H1 (cell line): ENCODE data around the gene UBE3C. TPM values are rescaled to one million over a fixed set of nuclear protein-coding genes. Genes with fewer than 3 reads are reported as not detected.

Experiments
- CTCF ChIA-PET: fragments of 300-600 bp; sonication (Branson Sonifier 250); formaldehyde crosslinking; loops from one replicate; lab custom pipeline; 2021; ENCODE audit not compliant: partially characterized antibody; lab: Charles Lee
- POLR2A ChIA-PET: fragments of 300-600 bp; sonication (Branson Sonifier 250); formaldehyde crosslinking; loops from one replicate; lab custom pipeline; 2021; ENCODE audit warnings: inconsistent platforms; ENCODE audit not compliant: partially characterized antibody; lab: Charles Lee
- DNase-seq, 2 experiments: peaks; one replicate each; pipeline versions ENCODE4 v3.0.0 to v3.0.0-alpha.2; 2010 to 2022; ENCODE audit warnings: low spot score in 2 of 2, low read depth in 1 of 2, mixed read lengths in 1 of 2
- FAIRE-seq: peaks from 2 replicates; lab custom pipeline; 2011; peaks lifted over from hg19 to GRCh38; lab: Jason Lieb, UNC
- H2AFZ ChIP-seq: 2 replicates; pipeline ENCODE4 v1.8.1; 2012; ENCODE audit warnings: low read length, inconsistent platforms
- H2AK5ac ChIP-seq: 2 replicates; pipeline ENCODE4 v1.6.1; 2013; ENCODE audit warnings: low read depth, low read length
- H2BK120ac ChIP-seq: replicated peaks from 2 replicates; pipeline ENCODE3; 2013; ENCODE audit warnings: low read depth, low read length, inconsistent platforms
- H2BK12ac ChIP-seq: 2 replicates; pipeline ENCODE4 v1.6.1; 2013; ENCODE audit warnings: low read depth, low read length
- H2BK15ac ChIP-seq: 2 replicates; pipeline ENCODE4 v1.6.1; 2013; ENCODE audit warnings: low read length
- H2BK20ac ChIP-seq: 2 replicates; pipeline ENCODE4 v1.6.1; 2013; ENCODE audit warnings: low read length
- H2BK5ac ChIP-seq: 2 replicates; pipeline ENCODE4 v1.6.1; 2013; ENCODE audit warnings: low read depth, low read length
- H3K14ac ChIP-seq: 2 replicates; pipeline ENCODE4 v1.6.1; 2013; ENCODE audit warnings: inconsistent platforms; ENCODE audit not compliant: insufficient read length
- H3K18ac ChIP-seq: 2 replicates; pipeline ENCODE4 v1.6.1; 2013; ENCODE audit warnings: low read length; ENCODE audit errors: extremely low read depth
- H3K23ac ChIP-seq: 2 replicates; pipeline ENCODE4 v1.6.1; 2013; ENCODE audit warnings: inconsistent platforms; ENCODE audit not compliant: insufficient read length
- H3K23me2 ChIP-seq: 2 replicates; pipeline ENCODE4 v1.6.1; 2013; ENCODE audit warnings: low read depth, low read length
- H3K27ac ChIP-seq: 2 replicates; pipeline ENCODE4 v1.6.1; 2011; ENCODE audit warnings: low read depth, low read length, inconsistent platforms
- H3K27me3 ChIP-seq, 4 experiments: replicated peaks in 1 of 4; 1 replicate in 1 of 4; 2 replicates in 3 of 4; pipeline versions ENCODE4 v1.6.1 to v1.8.1; 2011 to 2013; ENCODE audit warnings: low read length in 3 of 4, mild to moderate bottlenecking in 3 of 4, inconsistent platforms in 2 of 4, mixed read lengths in 2 of 4, moderate library complexity in 1 of 4; ENCODE audit not compliant: control insufficient read depth in 3 of 4, insufficient read depth in 3 of 4; ENCODE audit errors: extremely low read depth in 1 of 4
- H3K36me3 ChIP-seq, 4 experiments: 2 replicates each; pipeline versions ENCODE4 v1.6.1 to v1.8.1; 2011 to 2013; ENCODE audit warnings: mild to moderate bottlenecking in 4 of 4, low read length in 3 of 4, moderate library complexity in 2 of 4, control low read depth in 1 of 4, inconsistent platforms in 1 of 4; ENCODE audit not compliant: insufficient read depth in 4 of 4, control insufficient read depth in 2 of 4
- H3K4ac ChIP-seq: replicated peaks from 2 replicates; pipeline ENCODE3; 2013; ENCODE audit warnings: low read length, low read depth, mixed read lengths, inconsistent platforms; ENCODE audit not compliant: insufficient read length
- H3K4me1 ChIP-seq, 4 experiments: replicated peaks in 1 of 4; 1 replicate in 1 of 4; 2 replicates in 3 of 4; pipeline versions ENCODE4 v1.6.1 to v1.8.1; 2011 to 2013; ENCODE audit warnings: low read length in 3 of 4, inconsistent platforms in 2 of 4, mixed read lengths in 1 of 4; ENCODE audit not compliant: insufficient read depth in 4 of 4, control insufficient read depth in 3 of 4
- H3K4me2 ChIP-seq, 2 experiments: 2 replicates each; pipeline versions ENCODE4 v1.6.1 to v1.8.1; 2011 to 2013; ENCODE audit warnings: low read depth in 2 of 2, low read length in 2 of 2, control low read depth in 1 of 2, inconsistent platforms in 1 of 2, mild to moderate bottlenecking in 1 of 2; ENCODE audit not compliant: insufficient read depth in 1 of 2
- H3K4me3 ChIP-seq, 4 experiments: fragments of 200-600, 300-600 bp in 1 of 4; sonication (generic), shearing (Covaris generic), sonication (Bioruptor Twin) in 1 of 4; 2 replicates each; pipeline versions ENCODE4 v1.5.1 to v1.8.1; 2011 to 2016; ENCODE audit warnings: low read length in 4 of 4, low read depth in 3 of 4, control low read depth in 2 of 4, inconsistent platforms in 2 of 4, mild to moderate bottlenecking in 2 of 4, mixed read lengths in 1 of 4, moderate library complexity in 1 of 4; ENCODE audit not compliant: insufficient read depth in 2 of 4; ENCODE audit errors: extremely low read depth in 1 of 4
- H3K56ac ChIP-seq: replicated peaks from 2 replicates; pipeline ENCODE3; 2013; ENCODE audit warnings: low read depth, mild to moderate bottlenecking, mixed read lengths, low read length, inconsistent platforms; ENCODE audit not compliant: insufficient read length
- H3K79me1 ChIP-seq: 2 replicates; pipeline ENCODE4 v1.6.1; 2013; ENCODE audit warnings: low read depth, low read length, control low read depth
- H3K79me2 ChIP-seq, 2 experiments: 2 replicates each; pipeline versions ENCODE4 v1.6.1 to v1.8.1; 2012 to 2013; ENCODE audit warnings: low read length in 2 of 2, mild to moderate bottlenecking in 2 of 2, inconsistent platforms in 1 of 2; ENCODE audit not compliant: insufficient read depth in 2 of 2, control insufficient read depth in 1 of 2
- H3K9ac ChIP-seq, 4 experiments: replicated peaks in 1 of 4; 1 replicate in 1 of 4; 2 replicates in 3 of 4; pipeline versions ENCODE4 v1.6.1 to v1.8.1; 2011 to 2013; ENCODE audit warnings: low read depth in 3 of 4, low read length in 3 of 4, control low read depth in 2 of 4, mild to moderate bottlenecking in 2 of 4, moderate library complexity in 2 of 4, inconsistent platforms in 1 of 4; ENCODE audit errors: extremely low read depth in 1 of 4
- H3K9me3 ChIP-seq, 2 experiments: 2 replicates each; pipeline versions ENCODE4 v1.6.1 to v1.8.1; 2012 to 2013; ENCODE audit warnings: mild to moderate bottlenecking in 2 of 2, moderate library complexity in 2 of 2, control low read depth in 1 of 2, inconsistent platforms in 1 of 2, low read depth in 1 of 2, low read length in 1 of 2, mixed read lengths in 1 of 2; ENCODE audit not compliant: insufficient read depth in 2 of 2
- H4K20me1 ChIP-seq, 2 experiments: replicated peaks in 1 of 2; 2 replicates each; pipeline versions ENCODE3 to v1.8.1; 2011 to 2013; ENCODE audit warnings: inconsistent platforms in 2 of 2, low read length in 2 of 2, mild to moderate bottlenecking in 1 of 2; ENCODE audit not compliant: insufficient read depth in 2 of 2, control insufficient read depth in 1 of 2
- H4K5ac ChIP-seq: 2 replicates; pipeline ENCODE4 v1.6.1; 2013; ENCODE audit warnings: low read length, low read depth, mixed read lengths, inconsistent platforms; ENCODE audit not compliant: insufficient read length
- H4K8ac ChIP-seq: 2 replicates; pipeline ENCODE4 v1.8.0; 2013; ENCODE audit warnings: mild to moderate bottlenecking, moderate library complexity, low read length, inconsistent platforms; ENCODE audit not compliant: insufficient read depth; ENCODE audit errors: extremely low read depth
- H4K91ac ChIP-seq: replicated peaks from 2 replicates; pipeline ENCODE3; 2013; ENCODE audit warnings: low read length, mixed read lengths, inconsistent platforms; ENCODE audit not compliant: insufficient read length
- CHD1 ChIP-seq: IDR thresholded peaks from 2 replicates; pipeline ENCODE4 v1.6.1; 2012; ENCODE audit warnings: low read depth, low read length, improper control_type of control experiment
- MAFK ChIP-seq: IDR thresholded peaks from 2 replicates; pipeline ENCODE4 v1.6.1; 2012; ENCODE audit warnings: low read depth, mild to moderate bottlenecking, improper control_type of control experiment, low read length
- RBBP5 ChIP-seq: IDR thresholded peaks from 2 replicates; pipeline ENCODE4 v1.7.1; 2012; ENCODE audit warnings: low read depth, mild to moderate bottlenecking, inconsistent platforms, low read length, moderate library complexity, borderline replicate concordance
- SP4 ChIP-seq: IDR thresholded peaks from 2 replicates; pipeline ENCODE4 v1.6.1; 2012; ENCODE audit warnings: low read length, inconsistent platforms
- WGBS, 2 experiments: shearing (Covaris generic) in 1 of 2; methylation state at CpG; one replicate each; pipeline versions ENCODE4 v1.1.6 to v1.1.7; 2013 to 2015; ENCODE audit warnings: low lambda C conversion rate in 2 of 2, mixed read lengths in 2 of 2, inconsistent platforms in 1 of 2, low coverage in 1 of 2, missing lambda C conversion rate in 1 of 2; ENCODE audit not compliant: insufficient replicate concordance in 2 of 2, insufficient coverage in 1 of 2, insufficient read length in 1 of 2; ENCODE audit errors: extremely low coverage in 1 of 2, missing lambda C conversion rate in 1 of 2; 5-methylcytosine and 5-hydroxymethylcytosine counted together
- polyA plus RNA-seq, 7 experiments: library from polyadenylated mRNA; depleted of rRNA in 3 of 7; stranded (reverse) in 5 of 7; unstranded in 2 of 7; fragments of >200 nt in 5 of 7; fragments of 200-250 nt in 2 of 7; gene quantifications; 1 replicate in 5 of 7; 2 replicates in 1 of 7; 4 replicates in 1 of 7; pipeline versions ENCODE4 v1.2.1 to v1.2.3, GENCODE V29; 2011 to 2013; ENCODE audit warnings: missing spikeins in 2 of 7, mixed read lengths in 2 of 7
- total RNA-seq: library from RNA; stranded (reverse); fragmentation: NEBNext Ultra II Directional; extraction: Animal tissue kit (Norgen Biotek cat#: 25700); gene quantifications from 2 replicates; pipeline ENCODE4 v1.2.1, GENCODE V29; 2021

The UBE3C gene
- total and polyA plus RNA-seq, 2 of the 8 experiments (the other 6 are each of a cell fraction or from before 2014, with no cell fraction given) = 32.0 to 54.1 TPM

DNA sequence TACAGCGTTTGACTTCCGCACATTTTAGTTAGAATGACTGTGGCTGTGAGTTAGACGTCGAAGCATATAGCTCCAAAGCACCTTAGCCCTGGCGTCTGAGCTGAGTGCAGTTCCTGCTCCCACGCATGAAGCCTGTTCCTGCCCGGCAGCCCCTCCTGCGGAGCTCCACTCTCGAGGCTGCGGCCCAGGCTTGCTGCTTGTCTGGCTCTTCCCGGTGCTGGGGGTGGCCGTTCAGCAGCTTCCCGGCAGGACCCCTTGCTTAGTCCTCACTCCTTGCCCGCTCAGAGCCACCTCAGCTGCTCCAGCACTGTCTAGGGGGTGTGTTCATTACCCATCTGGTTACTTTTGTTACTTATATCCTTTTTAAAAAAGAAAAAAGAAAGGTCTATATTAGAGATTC lies 109.9 kb downstream of the UBE3C start:
- no peak overlapping the region for H4K91ac ChIP-seq
- H3K9ac ChIP-seq = no peak overlapping the region
- no peak overlapping the region for H2BK20ac ChIP-seq
- no peak overlapping the region for H4K8ac ChIP-seq
- H2BK5ac ChIP-seq = no peak overlapping the region
- no peak overlapping the region for H3K4me3 ChIP-seq
- no peak overlapping the region for H2BK120ac ChIP-seq
- no peak overlapping the region for H2BK15ac ChIP-seq
- H2AK5ac ChIP-seq = no peak overlapping the region
- no peak overlapping the region for H3K4me2 ChIP-seq
- no peak overlapping the region for H2BK12ac ChIP-seq
- H3K79me2 ChIP-seq = no peaks in the 10 kb centered on the region; a peak in 1 of 4 replicates
- H3K14ac ChIP-seq = no peak overlapping the region
- H3K56ac ChIP-seq = no peak overlapping the region
- no peak overlapping the region for H3K23ac ChIP-seq
- H3K4ac ChIP-seq = no peak overlapping the region
- no peaks in the 10 kb centered on the region for H3K79me1 ChIP-seq
- WGBS, 2 experiments = 91% methylated on average over 12 of the region's 14 CpGs; no CpG with 5 or more reads in 1 of the 2 experiments
- no peak overlapping the region for H3K27ac ChIP-seq
- no peak overlapping the region for H2AFZ ChIP-seq
- no peaks in the 10 kb centered on the region for H3K27me3 ChIP-seq
- ChIA-PET POLR2A (interaction anchor here (0.8 to 0.9 kb wide), 2 partner anchors 10 to 58 kb away, joined by 3 read pairs; no protein-coding TSS in a partner anchor), CTCF (interaction anchor here (0.6 to 17.0 kb wide), 9 partner anchors 8 to 364 kb away, joined by 3 to 207 read pairs (median 6); no protein-coding TSS in a partner anchor)
- DNase-seq (no peak), FAIRE-seq (no peak)
- H3K36me3 ChIP-seq = peaks cover 3 to 33% (median 11%) of the 10 kb centered on the region in 4 experiments; a peak in 6 of 8 replicates
- H3K23me2 ChIP-seq = no peaks in the 10 kb centered on the region
- no peak overlapping the region for H3K18ac ChIP-seq
- H3K9me3 ChIP-seq = no peaks in the 10 kb centered on the region
- H4K5ac ChIP-seq = no peak overlapping the region
- no peaks in the 10 kb centered on the region for H3K4me1 ChIP-seq
- H4K20me1 ChIP-seq = peaks cover 0 to 1% of the 10 kb centered on the region in 2 experiments
- TF ChIP-seq MAFK (no peak), SP4 (no peak), CHD1 (no peak), RBBP5 (no peak)
